HEK293 (cell line): Measurements from ENCODE around the gene PFKM.
A peak's percentile ranks its signal among the peaks of the same experiment; 100 is the strongest.

Source experiments
- CTCF ChIA-PET: fragments of 350-600 bp; formaldehyde crosslinking; extraction: SDS; loops from one replicate; lab custom pipeline; 2021; ENCODE audit warnings: antibody characterized with exemption; lab: Yijun Ruan, JAX
- POLR2A ChIA-PET: fragments of 300-600 bp; formaldehyde crosslinking; extraction: SDS; loops from one replicate; lab custom pipeline; 2020; ENCODE audit warnings: antibody characterized with exemption, inconsistent platforms; lab: Yijun Ruan, JAX
- H3K27ac ChIP-seq: fragments of 200-500 bp; sonication (Bioruptor generic); 2 replicates; pipeline ENCODE4 v1.5.1; 2014; ENCODE audit warnings: low read depth, low read length, control low read depth, inconsistent platforms; ENCODE audit errors: extremely low read depth
- H3K36me3 ChIP-seq, 2 experiments: fragments of 200-500 bp in 1 of 2; sonication (Bioruptor generic) in 1 of 2; 1 replicate in 1 of 2; 2 replicates in 1 of 2; pipeline ENCODE4 v1.5.1; 2014 to 2017; ENCODE audit warnings: inconsistent platforms in 2 of 2, low read length in 2 of 2; ENCODE audit not compliant: control insufficient read depth in 2 of 2, insufficient read depth in 1 of 2
- H3K4me1 ChIP-seq: fragments of 200-500 bp; sonication (Bioruptor generic); 2 replicates; pipeline ENCODE4 v1.5.1; 2014; ENCODE audit warnings: mild to moderate bottlenecking, low read length, inconsistent platforms; ENCODE audit not compliant: control insufficient read depth, insufficient read depth
- H3K4me3 ChIP-seq: 2 replicates; pipeline ENCODE4 v1.5.1; 2011; ENCODE audit warnings: low read depth, mild to moderate bottlenecking, control low read depth, low read length, moderate library complexity
- H3K9me3 ChIP-seq: fragments of 200-500 bp; sonication (Bioruptor generic); 2 replicates; pipeline ENCODE4 v1.5.1; 2014; ENCODE audit warnings: low read depth, low read length, inconsistent platforms; ENCODE audit not compliant: control insufficient read depth, insufficient read depth
- ATF2 ChIP-seq: fragments of 450-650 bp; formaldehyde crosslinking; IDR thresholded peaks from 2 replicates; pipeline ENCODE4 v1.5.1; 2016; ENCODE audit warnings: missing biosample characterization, missing genetic modification characterization, low read depth
- PRDM1 ChIP-seq: fragments of 450-650 bp; formaldehyde crosslinking; IDR thresholded peaks from 2 replicates; pipeline ENCODE4; 2016; ENCODE audit warnings: missing biosample characterization, missing genetic modification characterization
- PRDM6 ChIP-seq: fragments of 450-650 bp; formaldehyde crosslinking; IDR thresholded peaks from 2 replicates; pipeline ENCODE4 v1.5.1; 2017; ENCODE audit warnings: missing biosample characterization, missing genetic modification characterization
- REPIN1 ChIP-seq: fragments of 450-650 bp; formaldehyde crosslinking; IDR thresholded peaks from 2 replicates; pipeline ENCODE4 v1.5.1; 2017; ENCODE audit warnings: missing biosample characterization, missing genetic modification characterization, low read depth
- REST ChIP-seq: fragments of 450-650 bp; formaldehyde crosslinking; IDR thresholded peaks from 2 replicates; pipeline ENCODE4 v1.5.1; 2016; ENCODE audit warnings: missing biosample characterization, missing genetic modification characterization
- SCRT2 ChIP-seq: fragments of 450-650 bp; formaldehyde crosslinking; IDR thresholded peaks from 2 replicates; pipeline ENCODE4 v1.5.1; 2016; ENCODE audit warnings: missing biosample characterization, missing genetic modification characterization
- SETDB1 ChIP-seq: IDR thresholded peaks from one replicate; pipeline ENCODE4 v1.6.1; 2017; ENCODE audit warnings: mild to moderate bottlenecking, low read length, moderate library complexity, mixed read lengths; ENCODE audit not compliant: insufficient read length
- ZFHX2 ChIP-seq: fragments of 450-650 bp; formaldehyde crosslinking; conservative IDR thresholded peaks from 2 replicates; pipeline ENCODE4 v1.5.1; 2016; ENCODE audit warnings: missing biosample characterization, missing genetic modification characterization
- ZFP37 ChIP-seq: fragments of 450-650 bp; formaldehyde crosslinking; IDR thresholded peaks from 2 replicates; pipeline ENCODE4 v1.5.1; 2016; ENCODE audit warnings: missing biosample characterization, missing genetic modification characterization
- ZNF114 ChIP-seq: fragments of 450-650 bp; formaldehyde crosslinking; IDR thresholded peaks from 2 replicates; pipeline ENCODE4 v1.5.0; 2017; ENCODE audit warnings: missing biosample characterization, missing genetic modification characterization
- ZNF138 ChIP-seq: fragments of 450-650 bp; formaldehyde crosslinking; IDR thresholded peaks from 2 replicates; pipeline ENCODE4 v1.5.1; 2016; ENCODE audit warnings: missing biosample characterization, missing genetic modification characterization, borderline replicate concordance
- ZNF16 ChIP-seq: fragments of 450-650 bp; formaldehyde crosslinking; IDR thresholded peaks from 2 replicates; pipeline ENCODE4 v1.5.1; 2016; ENCODE audit warnings: low read depth, missing biosample characterization, missing genetic modification characterization
- ZNF248 ChIP-seq: fragments of 450-650 bp; formaldehyde crosslinking; IDR thresholded peaks from 2 replicates; pipeline ENCODE4 v1.5.1; 2017; ENCODE audit warnings: missing biosample characterization, missing genetic modification characterization
- ZNF423 ChIP-seq: fragments of 450-650 bp; formaldehyde crosslinking; IDR thresholded peaks from 2 replicates; pipeline ENCODE4 v1.5.1; 2016; ENCODE audit warnings: missing biosample characterization, missing genetic modification characterization
- ZNF558 ChIP-seq: fragments of 450-650 bp; formaldehyde crosslinking; IDR thresholded peaks from 2 replicates; pipeline ENCODE4 v1.5.1; 2016; ENCODE audit warnings: missing biosample characterization, missing genetic modification characterization
- ZNF626 ChIP-seq: fragments of 450-650 bp; sonication (Bioruptor Pico); formaldehyde crosslinking; IDR thresholded peaks from 2 replicates; pipeline ENCODE4 v1.5.1; 2018; ENCODE audit warnings: missing biosample characterization, missing genetic modification characterization, inconsistent platforms
- ZNF701 ChIP-seq: fragments of 450-650 bp; formaldehyde crosslinking; IDR thresholded peaks from 2 replicates; pipeline ENCODE4 v1.5.1; 2016; ENCODE audit warnings: missing biosample characterization, missing genetic modification characterization
- TF ChIP-seq, protein P1 (sequence below): fragments of 450-650 bp; formaldehyde crosslinking; IDR thresholded peaks from 2 replicates; pipeline ENCODE4 v1.5.1; 2017; ENCODE audit warnings: missing biosample characterization, missing genetic modification characterization
- TF ChIP-seq, protein P2 (sequence below): sonication (generic); formaldehyde crosslinking; IDR thresholded peaks from 2 replicates; pipeline ENCODE4 v1.8.1; 2022; ENCODE audit warnings: mild to moderate bottlenecking, moderate library complexity, missing genetic modification reagents

Gene PFKM

DNA sequence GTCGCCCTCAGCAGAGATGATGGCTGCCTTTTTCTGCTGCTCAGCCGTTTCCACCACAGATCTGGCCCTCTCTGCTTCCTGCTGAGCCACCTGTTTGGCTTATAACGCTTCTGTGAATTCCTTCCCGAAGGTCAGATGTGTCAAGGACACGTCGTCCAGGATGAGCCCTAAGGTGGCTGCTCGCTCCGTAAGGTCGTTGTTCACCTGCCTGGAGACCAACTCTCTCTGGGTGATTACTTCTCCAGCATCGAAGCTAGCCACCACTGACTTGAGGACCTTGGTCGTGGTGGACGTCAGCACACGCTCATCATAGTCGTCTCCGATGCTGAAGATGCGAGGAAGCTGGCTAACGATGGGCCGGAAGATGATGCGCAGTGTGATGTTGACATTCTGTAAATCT is 49.8 kb downstream of the PFKM start:
- H3K4me3 ChIP-seq = no peak overlapping the region
- no peak overlapping the region for H3K27ac ChIP-seq
- H3K36me3 ChIP-seq = no peaks in the 10 kb centered on the region
- ChIA-PET POLR2A (interaction anchor here (1.4 kb wide), 1 partner anchor 14 kb away, joined by 4 read pairs; no protein-coding TSS in a partner anchor), CTCF (interaction anchor here (0.6 to 1.5 kb wide), 2 partner anchors 14 to 415 kb away, joined by 3 read pairs; no protein-coding TSS in a partner anchor)
- H3K9me3 ChIP-seq = no peaks in the 10 kb centered on the region
- H3K4me1 ChIP-seq = no peaks in the 10 kb centered on the region
- no peak for TF ChIP-seq ZNF16 (tag by site-specific recombination)
- TF ChIP-seq ZNF248 (tag by site-specific recombination) = no peak
- no peak for TF ChIP-seq ZNF138 (tag by site-specific recombination)
- TF ChIP-seq ZFHX2 (tag by site-specific recombination) = no peak

DNA sequence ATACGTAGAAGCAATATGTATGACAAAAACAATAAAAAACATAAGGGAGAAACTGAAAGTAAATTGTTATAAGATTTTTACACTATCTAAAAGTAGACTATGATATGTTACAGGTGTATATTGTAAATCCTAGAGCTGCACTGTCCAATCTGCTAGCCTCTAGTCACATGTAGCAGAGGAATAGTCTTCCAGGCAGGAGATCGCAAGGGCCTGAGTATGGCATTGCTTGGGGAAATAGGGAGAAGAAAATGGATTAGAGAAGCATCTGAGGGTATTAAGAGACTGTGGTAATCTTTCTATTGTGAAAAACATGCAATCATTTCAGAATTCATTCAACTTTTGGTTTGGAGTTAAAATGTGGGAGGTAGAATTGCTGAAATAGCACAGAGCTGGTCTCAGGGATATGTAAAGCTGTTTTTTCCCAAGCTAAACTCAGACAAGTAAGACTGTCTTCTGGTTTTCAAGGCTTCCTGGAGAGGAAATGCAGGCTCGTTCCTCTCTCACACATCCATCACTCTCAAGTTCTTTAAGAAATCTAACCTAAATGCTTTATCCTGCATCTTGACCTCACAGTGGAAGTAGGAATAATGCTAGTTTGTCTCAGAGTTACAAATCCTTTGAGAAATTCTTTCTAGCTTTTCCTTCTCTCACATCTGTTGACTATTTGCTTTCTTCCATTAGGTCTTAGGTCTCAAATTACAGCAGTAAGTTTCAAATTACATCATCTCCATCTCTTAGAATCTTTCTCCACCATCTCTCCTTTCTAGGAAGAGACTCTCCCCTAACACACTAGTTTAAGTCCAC is 56.7 kb downstream of the PFKM start:
- ChIA-PET CTCF (interaction anchor here (0.7 to 2.2 kb wide), 6 partner anchors 10 to 434 kb away, joined by 3 to 8 read pairs (median 4); no protein-coding TSS in a partner anchor), POLR2A (no interaction called here)
- H3K9me3 ChIP-seq = no peaks in the 10 kb centered on the region
- no peak overlapping the region for H3K4me3 ChIP-seq
- H3K4me1 ChIP-seq = 0 out of 2 replicates have a peak, but pooled peaks cover 2% of the 10 kb centered on the region
- no peak overlapping the region for H3K27ac ChIP-seq
- no peak for TF ChIP-seq SETDB1
- TF ChIP-seq SCRT2 (tag by site-specific recombination) = peak; percentile 83
- TF ChIP-seq, protein P1, sequence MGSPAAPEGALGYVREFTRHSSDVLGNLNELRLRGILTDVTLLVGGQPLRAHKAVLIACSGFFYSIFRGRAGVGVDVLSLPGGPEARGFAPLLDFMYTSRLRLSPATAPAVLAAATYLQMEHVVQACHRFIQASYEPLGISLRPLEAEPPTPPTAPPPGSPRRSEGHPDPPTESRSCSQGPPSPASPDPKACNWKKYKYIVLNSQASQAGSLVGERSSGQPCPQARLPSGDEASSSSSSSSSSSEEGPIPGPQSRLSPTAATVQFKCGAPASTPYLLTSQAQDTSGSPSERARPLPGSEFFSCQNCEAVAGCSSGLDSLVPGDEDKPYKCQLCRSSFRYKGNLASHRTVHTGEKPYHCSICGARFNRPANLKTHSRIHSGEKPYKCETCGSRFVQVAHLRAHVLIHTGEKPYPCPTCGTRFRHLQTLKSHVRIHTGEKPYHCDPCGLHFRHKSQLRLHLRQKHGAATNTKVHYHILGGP = peak; percentile 83
- TF ChIP-seq PRDM1 (tag by site-specific recombination) = peak; percentile 67
- no peak for TF ChIP-seq ZFP37 (tag by site-specific recombination)
- TF ChIP-seq PRDM6 (tag by site-specific recombination) = peak; percentile 65
- TF ChIP-seq ATF2 (tag by site-specific recombination) = peak; percentile 69
- H3K36me3 ChIP-seq = no peaks in the 10 kb centered on the region

GRCh38 chr12:48176417-48176751 is 57.2 kb downstream of the PFKM start:
- no peak overlapping the region for H3K27ac ChIP-seq
- no peak overlapping the region for H3K4me3 ChIP-seq
- H3K36me3 ChIP-seq = no peaks in the 10 kb centered on the region
- POLR2A ChIA-PET = no interaction called here
- CTCF ChIA-PET = interaction anchor here (0.7 to 2.2 kb wide), 6 partner anchors 11 to 435 kb away, joined by 3 to 8 read pairs (median 4); partner anchors contain the start of gene TMEM106C
- H3K9me3 ChIP-seq = no peaks in the 10 kb centered on the region
- H3K4me1 ChIP-seq = 0 out of 2 replicates have a peak, but pooled peaks cover 2% of the 10 kb centered on the region
- TF ChIP-seq REST (tag by site-specific recombination) (no peak), ZNF558 (tag by site-specific recombination) (no peak), ZNF423 (no peak), REPIN1 (tag by site-specific recombination) (no peak), ZNF114 (tag by site-specific recombination) (no peak), ZNF701 (tag by site-specific recombination) (no peak), ZNF626 (tag by site-specific recombination) (no peak), ATF2 (tag by site-specific recombination) (no peak)
- TF ChIP-seq, protein P2, sequence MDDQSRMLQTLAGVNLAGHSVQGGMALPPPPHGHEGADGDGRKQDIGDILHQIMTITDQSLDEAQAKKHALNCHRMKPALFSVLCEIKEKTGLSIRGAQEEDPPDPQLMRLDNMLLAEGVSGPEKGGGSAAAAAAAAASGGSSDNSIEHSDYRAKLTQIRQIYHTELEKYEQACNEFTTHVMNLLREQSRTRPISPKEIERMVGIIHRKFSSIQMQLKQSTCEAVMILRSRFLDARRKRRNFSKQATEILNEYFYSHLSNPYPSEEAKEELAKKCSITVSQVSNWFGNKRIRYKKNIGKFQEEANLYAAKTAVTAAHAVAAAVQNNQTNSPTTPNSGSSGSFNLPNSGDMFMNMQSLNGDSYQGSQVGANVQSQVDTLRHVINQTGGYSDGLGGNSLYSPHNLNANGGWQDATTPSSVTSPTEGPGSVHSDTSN (CRISPR knock-in tag) = no peak
